Esophagus squamous epithelium (tissue), 5 donors: Measurements from ENCODE around the gene PDCD1LG2. TPM values are rescaled to one million over a fixed set of nuclear protein-coding genes. Genes with fewer than 3 reads are reported as not detected.
A peak's percentile ranks its signal among the peaks of the same experiment; 100 is the strongest.

Experiments
- DNase-seq: peaks from one replicate; lab custom pipeline; 2025; lab: John Stamatoyannopoulos, UW
- H3K27ac ChIP-seq, 4 donors: fragments of 200-600 bp; sonication (generic); one replicate each; pipeline ENCODE4 v1.5.1; 2016 to 2019; ENCODE audit warnings: mild to moderate bottlenecking in 1 of 4
- H3K27me3 ChIP-seq, 4 donors: fragments of 200-600 bp; sonication (generic); 1 replicate in 3 of 4; 2 replicates in 1 of 4; pipeline versions ENCODE4 v1.5.1 to v1.6.0; 2017 to 2021; ENCODE audit warnings: antibody characterized with exemption in 1 of 4
- H3K36me3 ChIP-seq, 3 donors: fragments of 200-600 bp; sonication (generic); one replicate each; pipeline ENCODE4 v1.5.1; 2016 to 2019
- H3K4me1 ChIP-seq, 3 donors: fragments of 200-600 bp; sonication (generic); one replicate each; pipeline ENCODE4 v1.5.1; 2017 to 2019
- H3K4me3 ChIP-seq, 4 donors: fragments of 200-600 bp; sonication (generic); 1 replicate in 3 of 4; 2 replicates in 1 of 4; pipeline ENCODE4 v1.5.1; 2016 to 2019; ENCODE audit warnings: mild to moderate bottlenecking in 2 of 4, moderate library complexity in 1 of 4
- H3K9me3 ChIP-seq, 3 donors: fragments of 200-600 bp; sonication (generic); one replicate each; pipeline ENCODE4 v1.5.1; 2016 to 2019
- POLR2A ChIP-seq, 4 donors: fragments of 450-650 bp; IDR thresholded peaks; one replicate each; pipeline ENCODE4 v1.6.1; 2017; ENCODE audit warnings: antibody characterized with exemption in 4 of 4, mild to moderate bottlenecking in 4 of 4, moderate library complexity in 3 of 4
- WGBS, 2 donors: methylation state at CpG; one replicate each; pipeline ENCODE4 v1.1.5; 2018; 5-methylcytosine and 5-hydroxymethylcytosine counted together
- intact Hi-C: fragments of 100-400 bp; cut with DNase I; formaldehyde crosslinking; loops from one replicate; pipeline ENCODE4 v1.15.0; 2022
- total RNA-seq, 4 donors: library from RNA; depleted of rRNA; stranded (reverse); fragments of >200 nt; gene quantifications; one replicate each; pipeline ENCODE4 v1.1.0, GENCODE V29; 2016
- TF ChIP-seq, protein P1 (sequence below), 6 experiments: fragments of 450-650 bp in 4 of 6; fragments of 200-600 bp in 2 of 6; sonication (generic) in 2 of 6; IDR thresholded peaks; one replicate each; pipeline ENCODE4 v1.5.1; 2016 to 2019; ENCODE audit warnings: antibody characterized with exemption in 6 of 6, mild to moderate bottlenecking in 4 of 6, moderate library complexity in 4 of 6
- donor health status: DM: yes; HTN: yes; CAD: no.

Gene PDCD1LG2
- total RNA-seq, 4 donors from 2014 or later: 0.23 to 3.6 (median 0.31) TPM

DNA sequence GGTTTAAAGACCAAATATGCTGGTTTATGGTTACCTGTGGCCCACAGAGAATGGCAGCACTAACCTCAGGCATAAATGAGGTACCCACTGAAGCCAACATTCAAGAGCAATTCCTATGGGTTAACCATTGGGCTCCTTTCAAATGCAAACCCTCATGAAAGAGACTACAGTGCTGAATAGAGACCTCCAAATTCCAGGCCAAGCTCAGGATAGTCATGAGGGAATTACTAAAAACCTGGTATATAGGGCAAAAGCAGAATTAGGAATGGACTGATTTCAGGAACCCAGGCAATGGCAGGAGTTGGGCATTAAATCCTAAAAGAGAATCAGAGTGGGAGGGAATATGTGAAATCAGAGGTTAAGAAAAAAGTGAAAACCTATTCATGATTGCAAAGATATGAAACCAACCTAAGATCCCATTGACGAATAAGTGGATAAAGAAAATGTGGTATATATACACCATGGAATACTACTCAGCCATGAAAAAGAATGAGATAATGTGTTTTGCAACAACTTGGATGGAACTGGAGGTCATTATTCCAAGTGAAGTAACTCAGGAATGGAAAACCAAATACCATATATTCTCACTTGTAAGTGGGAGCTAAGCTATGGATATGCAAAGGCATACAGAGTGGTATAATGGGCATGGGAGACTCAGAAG lies 51.6 kb downstream of the PDCD1LG2 start:
- no peak for DNase-seq
- Histone ChIP-seq H3K36me3 (no peaks in the 10 kb centered on the region), H3K27ac (peak overlapping the region in 1 of 4 donors; percentile 70), H3K9me3 (no peaks in the 10 kb centered on the region), H3K4me3 (no peak overlapping the region), H3K4me1 (peaks cover 14 to 85% (median 30%) of the 10 kb centered on the region in 3 donors), H3K27me3 (no peaks in the 10 kb centered on the region)
- TF ChIP-seq, protein P1, sequence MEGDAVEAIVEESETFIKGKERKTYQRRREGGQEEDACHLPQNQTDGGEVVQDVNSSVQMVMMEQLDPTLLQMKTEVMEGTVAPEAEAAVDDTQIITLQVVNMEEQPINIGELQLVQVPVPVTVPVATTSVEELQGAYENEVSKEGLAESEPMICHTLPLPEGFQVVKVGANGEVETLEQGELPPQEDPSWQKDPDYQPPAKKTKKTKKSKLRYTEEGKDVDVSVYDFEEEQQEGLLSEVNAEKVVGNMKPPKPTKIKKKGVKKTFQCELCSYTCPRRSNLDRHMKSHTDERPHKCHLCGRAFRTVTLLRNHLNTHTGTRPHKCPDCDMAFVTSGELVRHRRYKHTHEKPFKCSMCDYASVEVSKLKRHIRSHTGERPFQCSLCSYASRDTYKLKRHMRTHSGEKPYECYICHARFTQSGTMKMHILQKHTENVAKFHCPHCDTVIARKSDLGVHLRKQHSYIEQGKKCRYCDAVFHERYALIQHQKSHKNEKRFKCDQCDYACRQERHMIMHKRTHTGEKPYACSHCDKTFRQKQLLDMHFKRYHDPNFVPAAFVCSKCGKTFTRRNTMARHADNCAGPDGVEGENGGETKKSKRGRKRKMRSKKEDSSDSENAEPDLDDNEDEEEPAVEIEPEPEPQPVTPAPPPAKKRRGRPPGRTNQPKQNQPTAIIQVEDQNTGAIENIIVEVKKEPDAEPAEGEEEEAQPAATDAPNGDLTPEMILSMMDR (IDR thresholded peaks at IDR 0.05): no peak
- no peak for TF ChIP-seq POLR2A (IDR thresholded peaks at IDR 0.05)
- WGBS, 2 donors: 93 to 100% methylated on average over 1 of the region's 1 CpG
- intact Hi-C loops: no loop called here

DNA sequence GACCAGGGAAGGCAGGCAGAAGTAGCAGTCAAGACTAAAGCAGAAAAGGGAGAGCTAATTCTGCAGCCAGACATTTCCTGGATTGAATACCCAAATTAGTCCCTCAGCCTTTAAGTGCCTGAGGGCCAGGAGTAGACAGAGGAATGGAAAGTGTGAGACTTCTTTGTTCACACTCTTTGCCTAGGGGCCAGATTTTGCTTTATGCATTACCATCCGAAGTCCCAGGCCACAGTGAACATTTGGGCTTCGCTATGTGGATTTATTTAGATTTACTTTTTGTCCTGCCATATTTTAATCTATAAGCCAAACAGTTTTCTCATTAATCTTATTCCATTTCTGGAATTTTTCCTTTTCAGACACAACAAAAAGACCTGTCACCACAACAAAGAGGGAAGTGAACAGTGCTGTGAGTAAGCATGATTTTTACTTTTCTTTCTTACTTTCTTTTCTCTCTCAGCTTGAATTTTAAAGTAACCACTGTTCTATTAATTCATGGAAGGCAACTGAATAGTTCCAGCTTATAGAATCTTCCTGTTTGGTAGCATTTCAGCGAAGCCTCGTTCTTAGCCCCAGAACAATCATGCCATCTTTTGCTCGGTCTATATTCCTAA lies 52.6 kb downstream of the PDCD1LG2 start:
- H3K27ac ChIP-seq: peak overlapping the region; percentile 36 to 72 (median 68)
- intact Hi-C loops: no loop called here
- no peak for TF ChIP-seq POLR2A (IDR thresholded peaks at IDR 0.05)
- TF ChIP-seq, protein P1 (IDR thresholded peaks at IDR 0.05): no peak
- WGBS, 2 donors: 34 to 42% methylated on average over 5 of the region's 5 CpGs
- H3K27me3 ChIP-seq: no peaks in the 10 kb centered on the region
- H3K4me1 ChIP-seq: peaks cover 14 to 77% (median 20%) of the 10 kb centered on the region in 3 donors
- H3K9me3 ChIP-seq: no peaks in the 10 kb centered on the region
- no peak overlapping the region for H3K4me3 ChIP-seq
- no peak for DNase-seq
- H3K36me3 ChIP-seq: no peaks in the 10 kb centered on the region

DNA sequence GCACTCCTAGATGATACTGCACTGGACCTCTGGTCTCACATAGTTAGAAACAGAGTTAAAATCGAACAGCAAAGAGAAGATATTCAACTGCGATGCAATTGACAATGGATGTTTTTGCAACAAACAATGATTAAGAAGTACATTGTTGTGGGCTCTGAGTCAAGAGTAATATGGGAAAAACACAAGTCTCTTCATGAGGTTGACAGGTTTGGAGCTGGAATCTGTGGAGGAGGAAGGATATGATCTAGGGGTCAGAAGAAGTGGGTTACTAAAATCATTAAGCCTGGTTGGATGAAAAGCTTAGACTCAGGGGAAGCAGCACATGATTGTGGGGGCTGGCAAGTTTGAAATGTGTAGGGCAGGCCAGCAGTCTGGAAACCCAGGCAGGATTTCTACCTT lies 53.1 kb downstream of the PDCD1LG2 start:
- H3K4me3 ChIP-seq: no peak overlapping the region
- no peaks in the 10 kb centered on the region for H3K9me3 ChIP-seq
- DNase-seq: no peak
- peaks cover 14 to 75% (median 17%) of the 10 kb centered on the region in 3 donors for H3K4me1 ChIP-seq
- no peak for TF ChIP-seq POLR2A (IDR thresholded peaks at IDR 0.05)
- TF ChIP-seq, protein P1 (IDR thresholded peaks at IDR 0.05): no peak
- H3K36me3 ChIP-seq: no peaks in the 10 kb centered on the region
- intact Hi-C loops: no loop called here
- no peaks in the 10 kb centered on the region for H3K27me3 ChIP-seq
- peak overlapping the region; percentile 49 to 72 (median 68) for H3K27ac ChIP-seq
- 26 to 41% methylated on average over 2 of the region's 2 CpGs for WGBS, 2 donors

DNA sequence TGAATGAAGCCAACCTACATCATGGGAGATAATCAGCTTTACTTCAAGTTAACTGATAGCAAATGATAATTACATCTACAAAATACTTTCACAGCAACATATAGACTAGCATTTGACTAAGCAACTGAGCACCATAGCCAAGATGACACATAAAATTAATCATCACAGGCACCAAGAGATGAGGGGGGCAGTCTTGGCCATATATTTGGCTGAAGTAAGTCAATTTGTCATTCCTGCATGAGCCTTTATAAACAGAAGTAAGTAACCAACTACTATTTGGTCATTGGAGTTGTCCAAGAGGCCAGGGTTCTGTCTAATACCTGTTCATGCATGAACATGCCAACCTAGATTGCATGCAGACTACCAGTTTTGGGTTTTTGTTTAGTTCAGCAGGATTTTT lies 53.6 kb downstream of the PDCD1LG2 start:
- no peak for TF ChIP-seq POLR2A (IDR thresholded peaks at IDR 0.05)
- TF ChIP-seq, protein P1 (IDR thresholded peaks at IDR 0.05): no peak
- no peak for DNase-seq
- intact Hi-C loops: no loop called here
- no peaks in the 10 kb centered on the region for H3K27me3 ChIP-seq
- no peaks in the 10 kb centered on the region for H3K9me3 ChIP-seq
- H3K4me3 ChIP-seq: no peak overlapping the region
- H3K4me1 ChIP-seq: peaks cover 14 to 75% (median 17%) of the 10 kb centered on the region in 3 donors
- peak overlapping the region; percentile 49 to 72 (median 68) for H3K27ac ChIP-seq
- H3K36me3 ChIP-seq: no peaks in the 10 kb centered on the region

DNA sequence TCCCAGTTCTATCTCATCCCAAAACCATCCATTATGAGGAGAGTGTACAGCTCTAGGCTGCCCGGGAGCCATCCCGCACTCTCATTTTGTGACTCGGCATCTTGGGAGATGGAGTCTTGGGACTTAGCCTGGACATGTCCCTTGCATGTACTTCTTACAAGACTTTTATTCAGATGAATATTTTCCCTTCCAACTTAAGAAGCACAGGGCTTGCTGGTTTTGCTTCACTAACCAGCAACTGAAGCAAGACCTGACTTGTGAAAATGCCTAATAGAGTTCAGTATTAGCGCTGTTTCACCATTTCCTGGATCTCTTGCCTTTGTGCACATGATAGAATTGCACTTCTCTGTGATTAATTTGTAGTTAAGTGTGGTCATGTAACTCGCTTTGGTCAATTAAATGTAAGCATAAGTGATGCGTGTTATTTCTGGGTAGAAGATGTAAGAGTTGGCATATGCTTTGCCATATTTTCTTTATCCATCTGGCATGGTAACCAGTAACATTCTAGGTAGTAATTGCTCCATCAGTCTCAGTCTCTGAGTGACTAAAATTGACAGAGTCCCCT lies 55.8 kb downstream of the PDCD1LG2 start:
- H3K27ac ChIP-seq: peak overlapping the region; percentile 40 to 72 (median 65)
- peaks cover 0 to 69% (median 5%) of the 10 kb centered on the region in 3 donors for H3K4me1 ChIP-seq
- no peaks in the 10 kb centered on the region for H3K9me3 ChIP-seq
- 35 to 61% methylated on average over 6 of the region's 6 CpGs for WGBS, 2 donors
- H3K27me3 ChIP-seq: no peaks in the 10 kb centered on the region
- no peaks in the 10 kb centered on the region for H3K36me3 ChIP-seq
- intact Hi-C loops: no loop called here
- no peak overlapping the region for H3K4me3 ChIP-seq
- no peak for DNase-seq
- TF ChIP-seq, protein P1 (IDR thresholded peaks at IDR 0.05): no peak
- TF ChIP-seq POLR2A (IDR thresholded peaks at IDR 0.05): no peak
